ENCODE measurements around the gene HOXD8.

Gene HOXD8

GRCh38 chr2:176103742-176104315 lies 25.7 kb upstream of the HOXD8 start:
- no peak for DNase-seq

- DNase-seq, result peak; percentile 26
These were observed 25.0 kb upstream of the HOXD8 start for GRCh38 chr2:176104316-176105077.

GRCh38 chr2:176105078-176105729 lies 24.3 kb upstream of the HOXD8 start:
- peak; percentile 56 for DNase-seq

GRCh38 chr2:176105730-176106580 lies 23.6 kb upstream of the HOXD8 start:
- DNase-seq, result peak; percentile 33

- DNase-seq, result peak; percentile 90
These were observed 22.6 kb upstream of the HOXD8 start, which contains the start of gene HOXD11 for GRCh38 chr2:176106581-176107539. Gene HOXD11 (plus strand): TSS chr2:176107280. CDS start chr2:176107356, 76 bp downstream.

GRCh38 chr2:176107731-176108181 lies 21.7 kb upstream of the HOXD8 start:
- peak; percentile 38 for DNase-seq

- DNase-seq, result no peak
These were observed 20.2 kb upstream of the HOXD8 start for GRCh38 chr2:176109192-176109901.

GRCh38 chr2:176109946-176110345 lies 19.6 kb upstream of the HOXD8 start:
- no peak for DNase-seq

GRCh38 chr2:176110415-176111308 lies 18.8 kb upstream of the HOXD8 start:
- DNase-seq, result no peak

GRCh38 chr2:176111309-176111663 lies 18.2 kb upstream of the HOXD8 start:
- DNase-seq, result peak; percentile 11

- DNase-seq, result no peak
These were observed 17.6 kb upstream of the HOXD8 start for GRCh38 chr2:176111846-176112374.

GRCh38 chr2:176112375-176113302 lies 16.9 kb upstream of the HOXD8 start:
- DNase-seq, result no peak

- peak; percentile 94 for DNase-seq
These were observed 15.2 kb upstream of the HOXD8 start for GRCh38 chr2:176114120-176114929.

GRCh38 chr2:176114930-176115625 lies 14.4 kb upstream of the HOXD8 start:
- DNase-seq, result no peak

- no peak for DNase-seq
These were observed 13.4 kb upstream of the HOXD8 start, which contains the start of gene HOXD10 for GRCh38 chr2:176115883-176116813. Gene HOXD10 (plus strand): TSS chr2:176116778. CDS start chr2:176116834, 56 bp downstream.
